ENCODE measurements around the gene CCNL2. TPM values are rescaled to one million over a fixed set of nuclear protein-coding genes. Genes with fewer than 3 reads are reported as not detected.

Gene CCNL2
- total and polyA plus RNA-seq, 2 donors (not counting 1 experiment from before 2014, with no cell fraction given): 263 to 347 TPM

GRCh38 chr1:1348420-1349255, 50.5 kb downstream of the CCNL2 start:
- Histone ChIP-seq H3K27me3 (replicated peaks in 1 of 4; ENCODE audit: control extremely low read depth in 1 of 4, control insufficient read depth in 3 of 4, insufficient read depth in 4 of 4, low read length in 3 of 4) (peaks cover 0 to 23% (median 7%) of the 10 kb centered on the region in 4 experiments), H3K27ac (ENCODE audit: low read length in 2 of 2) (no peak overlapping the region), H3K4me2 (replicated peaks; ENCODE audit: low read depth, low read length, poor library complexity, severe bottlenecking) (peak overlapping the region; percentile 96), H3K4me3 (ENCODE audit: control extremely low read depth in 1 of 5, extremely low read depth in 1 of 5, insufficient read depth in 1 of 5, low read depth in 2 of 5, low read length in 4 of 5) (peak overlapping the region; percentile 34 to 81 (median 63)), H3K79me2 (ENCODE audit: control insufficient read depth, insufficient read depth, low read length) (peaks cover 34% of the 10 kb centered on the region), H3K9ac (ENCODE audit: low read length) (peak overlapping the region; percentile 71), H2AFZ (ENCODE audit: insufficient read depth, low read depth, low read length, poor library complexity, severe bottlenecking) (peak overlapping the region; percentile 60), H3K36me3 (replicated peaks in 1 of 2; ENCODE audit: control extremely low read depth in 1 of 2, control insufficient read depth in 1 of 2, extremely low read depth in 1 of 2, insufficient read depth in 2 of 2, low read length in 1 of 2) (no peaks in the 10 kb centered on the region), H3K9me3 (ENCODE audit: control extremely low read depth in 1 of 3, control insufficient read depth in 2 of 3, insufficient read depth in 1 of 3, low read length in 2 of 3) (peaks cover 0 to 7% (median 0%) of the 10 kb centered on the region in 3 donors), H4K20me1 (ENCODE audit: control insufficient read depth, insufficient read depth, low read length, poor library complexity, severe bottlenecking) (peaks cover 40% of the 10 kb centered on the region), H3K4me1 (ENCODE audit: control insufficient read depth in 2 of 2, insufficient read depth in 2 of 2, low read length in 2 of 2) (peaks cover 22 to 37% of the 10 kb centered on the region in 2 donors)
- peaks cover 28% of the 10 kb centered on the region for H3K4me1 Mint-ChIP-seq
- CTCF ChIA-PET: interaction anchor here (1.2 to 1.4 kb wide), 2 partner anchors 25 to 27 kb away, joined by 3 to 5 read pairs; partner anchors contain the start of gene AURKAIP1
- H3K4me3 Mint-ChIP-seq: peak overlapping the region; percentile 83
- peak overlapping the region; percentile 56 for H3K27ac Mint-ChIP-seq
- POLR2A ChIA-PET: interaction anchor here (0.6 kb wide), 1 partner anchor 512 kb away, joined by 4 read pairs; no protein-coding TSS in a partner anchor
- no peak for DNase-seq
- no peaks in the 10 kb centered on the region for H3K9me3 Mint-ChIP-seq (ENCODE audit: insufficient read depth)
- ATAC-seq (ENCODE audit: low read depth): peak; percentile 42
- TF ChIP-seq EZH2 (IDR thresholded peaks at IDR 0.05; ENCODE audit: borderline replicate concordance, insufficient read depth, low read depth, low read length, poor library complexity, severe bottlenecking) (no peak), CTCF (IDR thresholded peaks at IDR 0.05) (no peak)
- intact Hi-C loops (cut with micrococcal nuclease): loop anchor here (1.0 kb wide), 2 partner anchors 24 to 27 kb away; partner anchors contain the start of genes AURKAIP1, CPTP and INTS11
- WGBS (ENCODE audit: insufficient coverage): under 1% methylated on average over 109 of the region's 109 CpGs
- H3K27me3 Mint-ChIP-seq: peaks cover 8% of the 10 kb centered on the region
